Measurements from ENCODE around the gene ABCC3.

ABCC3 gene

DNA sequence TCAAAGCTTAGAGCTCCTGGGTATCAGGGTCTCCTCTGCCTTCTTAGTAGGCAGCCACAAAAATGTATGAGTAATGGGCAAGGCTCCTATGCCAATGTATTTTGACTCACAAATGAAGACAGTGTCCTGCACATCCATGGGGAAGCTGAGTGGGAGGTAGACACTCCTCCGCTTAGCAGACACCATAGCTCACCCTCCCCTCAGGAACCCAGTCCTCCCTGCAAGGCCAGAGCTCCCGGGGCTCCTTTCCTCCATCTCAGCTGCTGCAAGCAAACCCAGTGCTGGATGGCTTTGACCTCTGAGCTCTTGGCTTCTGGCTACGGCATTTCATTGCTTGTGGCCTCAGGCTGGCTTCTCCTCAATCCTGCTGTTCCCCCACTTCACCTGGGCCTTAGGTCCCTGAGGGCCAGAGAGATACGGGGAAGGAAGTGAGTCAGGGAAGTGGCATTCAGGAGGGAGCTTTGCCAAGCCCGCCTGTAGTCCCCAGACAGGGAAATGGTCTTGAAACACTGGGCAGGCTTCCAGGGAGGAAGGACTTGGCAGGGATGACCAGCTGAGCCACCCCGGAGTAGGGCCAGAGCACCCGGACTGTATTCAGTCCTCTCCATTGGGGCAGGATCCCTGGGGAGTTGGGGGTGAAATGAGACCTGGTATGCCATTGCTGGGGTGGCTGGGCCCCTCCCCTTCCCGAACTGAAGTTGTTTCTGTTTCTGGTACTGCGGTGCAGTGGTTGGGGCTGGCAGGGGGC is 4.5 kb downstream of the ABCC3 start:
- no peak for DNase-seq (ENCODE audit: insufficient read length, low spot score)
- FAIRE-seq: no peak
- TF ChIP-seq, protein P1, sequence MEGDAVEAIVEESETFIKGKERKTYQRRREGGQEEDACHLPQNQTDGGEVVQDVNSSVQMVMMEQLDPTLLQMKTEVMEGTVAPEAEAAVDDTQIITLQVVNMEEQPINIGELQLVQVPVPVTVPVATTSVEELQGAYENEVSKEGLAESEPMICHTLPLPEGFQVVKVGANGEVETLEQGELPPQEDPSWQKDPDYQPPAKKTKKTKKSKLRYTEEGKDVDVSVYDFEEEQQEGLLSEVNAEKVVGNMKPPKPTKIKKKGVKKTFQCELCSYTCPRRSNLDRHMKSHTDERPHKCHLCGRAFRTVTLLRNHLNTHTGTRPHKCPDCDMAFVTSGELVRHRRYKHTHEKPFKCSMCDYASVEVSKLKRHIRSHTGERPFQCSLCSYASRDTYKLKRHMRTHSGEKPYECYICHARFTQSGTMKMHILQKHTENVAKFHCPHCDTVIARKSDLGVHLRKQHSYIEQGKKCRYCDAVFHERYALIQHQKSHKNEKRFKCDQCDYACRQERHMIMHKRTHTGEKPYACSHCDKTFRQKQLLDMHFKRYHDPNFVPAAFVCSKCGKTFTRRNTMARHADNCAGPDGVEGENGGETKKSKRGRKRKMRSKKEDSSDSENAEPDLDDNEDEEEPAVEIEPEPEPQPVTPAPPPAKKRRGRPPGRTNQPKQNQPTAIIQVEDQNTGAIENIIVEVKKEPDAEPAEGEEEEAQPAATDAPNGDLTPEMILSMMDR (IDR thresholded peaks at IDR 0.05; ENCODE audit: insufficient read depth, missing control alignments): no peak

DNA sequence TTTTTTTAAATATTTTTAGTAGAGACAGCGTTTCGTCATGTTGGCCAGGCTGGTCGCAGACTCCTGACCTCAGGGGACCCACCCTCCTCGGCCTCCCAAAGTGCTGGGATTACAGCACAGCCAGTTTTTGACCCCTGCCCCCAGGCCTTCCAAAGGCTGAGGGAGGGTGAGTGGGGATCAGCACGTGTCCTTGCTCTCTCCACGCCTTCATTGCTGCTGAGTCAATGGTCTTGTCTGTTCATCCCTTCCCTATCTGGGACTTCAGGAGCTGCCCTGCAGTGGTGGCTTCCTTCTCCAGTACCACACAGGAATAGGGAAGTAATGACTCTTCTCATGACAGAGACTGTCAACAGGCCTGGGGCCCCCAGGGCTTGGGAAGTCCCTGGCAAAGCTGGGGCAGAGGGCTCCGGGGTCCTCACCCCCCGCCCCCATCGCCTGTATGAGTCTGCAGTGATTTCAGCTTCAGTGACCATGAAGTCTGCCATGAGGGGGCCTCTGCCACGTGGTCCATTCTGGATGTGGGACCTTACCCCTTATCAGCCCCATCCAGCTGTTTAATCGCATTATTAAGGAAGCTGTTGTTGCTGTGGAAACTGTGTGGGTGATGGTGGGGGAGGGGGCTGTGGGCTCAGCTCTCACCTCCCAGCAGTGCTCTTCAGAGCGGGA is 6.1 kb downstream of the ABCC3 start:
- DNase-seq (ENCODE audit: insufficient read length, low spot score): no peak
- TF ChIP-seq, protein P1 (IDR thresholded peaks at IDR 0.05; ENCODE audit: insufficient read depth, missing control alignments): no peak
- no peak for FAIRE-seq

DNA sequence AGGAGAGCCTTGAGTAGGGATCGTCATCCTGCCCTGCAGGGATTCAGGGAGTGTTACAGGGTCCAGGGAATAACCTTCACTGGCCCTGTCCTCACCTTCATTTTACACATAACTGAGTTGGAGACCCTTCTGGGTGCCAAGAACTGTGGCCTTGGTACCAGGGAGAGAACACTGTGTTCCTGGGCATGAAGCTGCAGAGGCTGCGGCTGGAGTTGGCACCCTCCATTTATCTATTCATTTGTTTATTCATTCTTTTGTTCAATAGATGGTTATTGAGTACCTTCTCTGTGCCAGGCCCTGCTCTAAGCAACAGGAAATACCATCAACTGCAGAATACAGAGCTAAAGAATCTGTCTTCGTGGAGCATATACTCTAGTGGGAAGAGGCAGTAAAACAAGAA is 6.7 kb downstream of the ABCC3 start:
- TF ChIP-seq, protein P1 (IDR thresholded peaks at IDR 0.05; ENCODE audit: insufficient read depth, missing control alignments): no peak
- DNase-seq (ENCODE audit: insufficient read length, low spot score) (no peak), FAIRE-seq (no peak)

DNA sequence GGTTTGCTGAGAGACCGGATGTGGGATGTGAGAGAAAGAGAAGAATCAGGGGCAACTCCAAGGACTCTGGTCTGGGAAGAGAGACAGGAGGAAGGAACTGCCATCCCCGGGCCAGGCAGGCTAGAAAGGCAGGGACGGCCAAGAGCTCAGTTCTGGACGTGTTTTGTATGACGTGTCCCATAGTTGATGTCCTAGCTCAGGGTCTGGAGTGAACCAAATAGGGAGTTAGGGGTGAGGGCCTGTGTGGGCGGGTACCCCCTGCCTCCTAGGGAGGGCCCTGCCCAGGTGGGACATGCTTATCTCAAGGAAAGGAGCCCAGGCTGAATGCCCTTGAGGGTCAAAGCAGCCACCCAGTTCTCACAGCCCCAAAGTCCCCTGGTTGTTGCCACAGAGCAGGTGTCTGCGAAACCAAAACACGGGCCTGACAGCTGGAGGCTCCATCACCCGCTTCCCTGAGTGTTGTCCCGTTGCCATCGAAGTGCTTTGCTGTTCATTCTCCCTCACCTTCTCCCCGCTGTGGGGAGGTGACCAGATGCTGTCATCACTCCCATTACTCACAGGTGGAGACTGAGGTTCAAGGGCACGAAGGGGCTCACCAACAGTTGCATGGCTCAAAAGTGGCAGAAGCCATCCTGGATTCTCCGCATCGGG is 7.5 kb downstream of the ABCC3 start:
- TF ChIP-seq, protein P1 (IDR thresholded peaks at IDR 0.05; ENCODE audit: insufficient read depth, missing control alignments): no peak
- no peak for FAIRE-seq
- DNase-seq (ENCODE audit: insufficient read length, low spot score): no peak

DNA sequence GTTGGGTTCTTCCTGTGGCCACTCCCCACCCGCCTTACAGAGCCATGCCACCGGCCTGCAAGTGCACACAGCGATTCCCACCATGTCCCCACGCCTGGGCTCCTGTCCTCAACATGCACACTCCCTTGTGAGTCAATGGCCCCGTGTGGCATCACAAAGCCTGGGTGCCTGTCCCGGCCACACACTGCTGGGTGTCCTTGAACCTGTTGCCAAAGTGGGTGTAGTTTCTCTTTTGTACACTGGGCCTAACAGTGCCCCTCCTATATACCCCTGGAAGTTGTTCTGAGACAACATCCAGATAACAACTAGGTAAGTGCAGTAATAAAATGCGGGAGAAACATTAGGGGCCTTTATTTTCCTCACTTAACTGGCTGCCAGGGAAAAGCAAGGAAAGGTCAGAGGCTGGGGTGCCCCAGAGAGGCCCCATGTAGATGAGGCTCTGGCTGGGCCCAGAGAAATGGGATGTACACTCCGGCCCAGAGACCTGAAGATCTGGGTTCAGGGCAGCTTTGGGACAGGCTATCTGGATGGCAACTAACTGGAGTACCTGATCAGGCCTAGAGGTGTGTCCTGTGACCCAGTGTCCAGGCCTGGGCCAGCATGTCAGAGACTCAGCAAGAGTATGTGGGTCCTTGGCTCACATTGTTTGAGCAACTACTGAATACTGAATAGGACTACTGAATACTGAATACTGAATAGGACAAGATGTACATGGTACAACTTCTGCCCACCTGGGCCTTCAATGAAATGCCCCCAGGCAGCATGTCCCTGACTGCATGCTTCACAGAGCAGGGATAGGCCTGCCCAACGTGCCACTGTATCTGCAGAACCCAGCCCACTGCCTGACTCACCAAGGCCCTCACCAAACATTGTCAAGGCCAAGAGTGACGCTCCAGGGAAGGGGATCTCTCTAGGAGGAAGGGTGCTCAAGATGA is 8.3 kb downstream of the ABCC3 start:
- FAIRE-seq: no peak
- TF ChIP-seq, protein P1 (IDR thresholded peaks at IDR 0.05; ENCODE audit: insufficient read depth, missing control alignments): no peak
- no peak for DNase-seq (ENCODE audit: insufficient read length, low spot score)

DNA sequence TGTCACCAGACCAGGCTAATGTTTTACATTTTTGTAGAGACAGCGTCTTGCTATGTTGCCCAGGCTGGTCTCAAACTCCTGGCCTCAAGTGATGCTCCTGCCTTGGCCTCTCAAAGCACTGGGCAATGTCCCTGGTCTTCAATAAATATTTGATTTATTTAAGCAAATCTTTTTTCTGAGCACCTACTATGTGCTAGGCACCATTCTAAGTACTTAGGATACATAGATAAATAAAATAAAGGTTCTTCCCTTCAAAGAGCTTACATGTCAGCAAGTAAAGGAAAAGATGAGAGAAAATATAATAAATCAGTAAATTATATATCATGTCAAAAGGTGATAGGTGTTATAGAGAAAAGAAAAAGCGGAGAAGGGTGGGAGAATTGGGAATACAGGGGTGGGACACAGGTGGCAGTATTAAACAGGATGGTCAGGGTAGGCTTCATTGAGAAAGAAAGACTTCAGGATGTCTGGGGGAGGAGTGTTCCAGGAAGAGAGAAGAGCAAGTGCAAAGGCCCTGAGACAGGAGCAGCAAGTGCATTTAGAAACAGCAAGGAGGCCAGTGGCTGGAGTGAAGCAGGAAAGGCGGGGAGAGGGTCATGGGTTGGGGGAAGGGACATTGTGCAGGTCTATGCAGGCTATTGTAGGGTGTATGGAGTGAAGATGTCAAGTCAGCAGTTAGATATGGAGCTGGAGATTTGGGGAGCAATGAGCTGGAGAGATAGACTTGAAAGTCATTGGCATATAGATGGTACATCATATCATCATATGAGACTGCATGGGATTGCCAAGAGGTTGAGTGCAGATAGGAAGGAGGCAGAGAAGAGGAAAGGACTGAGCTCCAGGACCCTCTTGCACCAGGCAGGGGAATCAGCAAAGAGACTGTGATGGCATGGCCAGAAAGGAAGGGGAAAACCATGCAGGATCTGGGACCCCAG is 11.3 kb downstream of the ABCC3 start:
- no peak for DNase-seq (ENCODE audit: insufficient read length, low spot score)
- TF ChIP-seq, protein P1 (IDR thresholded peaks at IDR 0.05; ENCODE audit: insufficient read depth, missing control alignments): no peak
- no peak for FAIRE-seq
